Adipocyte (in vitro differentiated cells): ENCODE measurements around the gene PCGF3.

Experiments used
- DNase-seq: peaks from one replicate; pipeline ENCODE4 v3.0.0-alpha.2; 2015; ENCODE audit warnings: low read depth
- H3K27me3 ChIP-seq: replicated peaks from 2 replicates; pipeline ENCODE4 v1.7.0; 2013; ENCODE audit warnings: mild to moderate bottlenecking, low read length, moderate library complexity; ENCODE audit not compliant: control insufficient read depth, insufficient read depth
- H3K36me3 ChIP-seq: 2 replicates; pipeline ENCODE4 v1.7.0; 2013; ENCODE audit warnings: low read length, mild to moderate bottlenecking, moderate library complexity; ENCODE audit not compliant: control insufficient read depth, insufficient read depth, severe bottlenecking
- H3K4me1 ChIP-seq: 2 replicates; pipeline ENCODE4 v1.7.0; 2013; ENCODE audit warnings: mild to moderate bottlenecking, low read length, moderate library complexity; ENCODE audit not compliant: control insufficient read depth, insufficient read depth
- H3K4me3 ChIP-seq: 2 replicates; pipeline ENCODE4 v1.7.0; 2013; ENCODE audit warnings: mild to moderate bottlenecking, low read length, moderate library complexity
- H3K9ac ChIP-seq: 2 replicates; pipeline ENCODE4 v1.7.0; 2013; ENCODE audit warnings: mild to moderate bottlenecking, low read length, moderate library complexity
- H3K9me3 ChIP-seq: 2 replicates; pipeline ENCODE4 v1.7.0; 2013; ENCODE audit warnings: mild to moderate bottlenecking, low read length, moderate library complexity; ENCODE audit not compliant: control insufficient read depth

Gene PCGF3, protein sequence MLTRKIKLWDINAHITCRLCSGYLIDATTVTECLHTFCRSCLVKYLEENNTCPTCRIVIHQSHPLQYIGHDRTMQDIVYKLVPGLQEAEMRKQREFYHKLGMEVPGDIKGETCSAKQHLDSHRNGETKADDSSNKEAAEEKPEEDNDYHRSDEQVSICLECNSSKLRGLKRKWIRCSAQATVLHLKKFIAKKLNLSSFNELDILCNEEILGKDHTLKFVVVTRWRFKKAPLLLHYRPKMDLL

DNA sequence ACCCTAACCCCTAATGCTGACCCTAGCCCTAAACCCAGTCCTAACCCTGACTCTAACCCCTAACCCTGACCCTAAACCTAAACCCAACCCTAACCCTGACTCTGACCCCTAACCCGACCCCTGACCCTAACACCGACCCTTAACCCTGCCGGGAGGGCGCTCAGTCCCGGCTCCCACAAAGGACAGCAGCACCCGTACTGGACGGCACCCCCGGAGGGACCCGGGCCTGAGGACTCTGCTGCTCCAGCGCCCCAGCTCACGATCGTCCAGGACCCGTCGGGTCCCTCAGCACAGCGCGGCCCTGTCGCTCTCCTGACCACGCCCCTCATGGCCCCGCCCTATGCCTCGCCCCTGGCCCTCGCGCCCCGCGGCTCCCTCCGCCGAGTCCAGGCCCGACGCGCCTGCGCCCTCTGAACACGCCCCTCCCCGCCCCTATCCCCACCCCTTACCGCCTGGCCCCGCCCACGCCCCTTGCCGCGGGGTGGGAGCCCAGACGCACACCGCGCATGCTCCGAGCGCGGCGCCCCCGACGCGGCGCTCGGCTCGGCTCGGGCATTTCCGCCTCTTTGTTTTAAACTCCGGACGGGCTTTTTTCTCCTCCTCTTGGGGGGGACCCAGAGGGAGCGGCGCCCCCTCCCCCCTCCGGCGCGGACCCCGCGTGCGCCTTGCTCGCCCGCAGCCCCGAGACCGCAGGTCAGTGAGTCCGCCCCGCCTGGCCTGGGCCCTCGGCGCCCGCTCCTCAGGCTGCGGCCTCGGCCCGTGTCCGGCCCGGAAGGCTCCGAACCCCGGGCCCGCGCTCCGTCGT is at the start of gene PCGF3:
PCGF3 (plus strand) TSS at position 555 of the 805 bp plus-strand sequence. CDS start 27,849 bp downstream, outside the sequence.
- peak within 1 kb of the TSS; percentile 100 for H3K9ac ChIP-seq
- DNase-seq: peak; percentile 99
- peaks cover 23% of the 10 kb centered on the region for H3K4me1 ChIP-seq
- peak within 1 kb of the TSS; percentile 96 for H3K4me3 ChIP-seq
- no peaks in the 10 kb centered on the region for H3K27me3 ChIP-seq
- no peaks in the 10 kb centered on the region for H3K36me3 ChIP-seq
- H3K9me3 ChIP-seq: no peaks in the 10 kb centered on the region

DNA sequence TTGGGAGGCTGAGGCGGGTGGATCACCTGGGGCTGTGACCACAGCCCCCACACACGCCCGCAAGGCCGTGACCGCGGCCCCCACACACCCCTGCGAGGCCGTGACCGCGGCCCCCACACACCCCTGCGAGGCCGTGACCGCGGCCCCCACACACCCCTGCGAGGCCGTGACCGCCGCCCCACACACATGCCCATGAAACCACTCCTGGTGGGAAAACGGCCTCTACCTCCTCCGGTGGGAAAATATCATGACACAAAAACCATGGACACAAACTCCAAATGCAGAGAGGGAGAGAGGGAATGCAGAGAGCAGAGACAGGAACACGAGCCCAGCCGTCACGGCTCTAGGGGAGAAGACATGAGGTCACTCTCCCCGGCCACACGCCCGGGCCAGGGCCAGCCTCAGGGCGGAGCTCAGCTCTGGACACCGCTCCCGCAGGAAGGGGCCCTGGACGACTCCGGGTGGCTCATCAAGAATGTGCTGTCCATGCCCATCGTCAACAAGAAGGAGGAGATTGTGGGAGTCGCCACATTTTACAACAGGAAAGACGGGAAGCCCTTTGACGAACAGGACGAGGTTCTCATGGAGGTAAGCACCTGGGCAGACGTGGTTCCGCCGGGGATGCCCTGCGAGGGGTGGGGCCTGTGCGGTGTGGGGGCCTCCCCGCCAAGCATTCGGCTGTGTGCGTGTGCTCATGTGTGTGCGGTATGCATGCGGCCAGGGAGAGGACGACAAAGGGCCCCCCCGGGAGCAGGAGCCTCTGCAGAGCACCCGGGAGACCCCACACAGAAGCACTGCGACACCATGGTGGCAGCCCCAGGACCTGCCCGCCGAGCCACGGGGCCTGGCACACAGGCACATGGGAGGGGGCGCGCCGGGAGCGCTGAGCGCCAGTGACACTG is 48.9 kb upstream of the PCGF3 start:
- Histone ChIP-seq H3K27me3 (peaks cover 23% of the 10 kb centered on the region), H3K4me1 (peaks cover 5% of the 10 kb centered on the region), H3K4me3 (no peak overlapping the region), H3K9ac (no peak overlapping the region), H3K9me3 (no peaks in the 10 kb centered on the region), H3K36me3 (no peaks in the 10 kb centered on the region)
- no peak for DNase-seq

DNA sequence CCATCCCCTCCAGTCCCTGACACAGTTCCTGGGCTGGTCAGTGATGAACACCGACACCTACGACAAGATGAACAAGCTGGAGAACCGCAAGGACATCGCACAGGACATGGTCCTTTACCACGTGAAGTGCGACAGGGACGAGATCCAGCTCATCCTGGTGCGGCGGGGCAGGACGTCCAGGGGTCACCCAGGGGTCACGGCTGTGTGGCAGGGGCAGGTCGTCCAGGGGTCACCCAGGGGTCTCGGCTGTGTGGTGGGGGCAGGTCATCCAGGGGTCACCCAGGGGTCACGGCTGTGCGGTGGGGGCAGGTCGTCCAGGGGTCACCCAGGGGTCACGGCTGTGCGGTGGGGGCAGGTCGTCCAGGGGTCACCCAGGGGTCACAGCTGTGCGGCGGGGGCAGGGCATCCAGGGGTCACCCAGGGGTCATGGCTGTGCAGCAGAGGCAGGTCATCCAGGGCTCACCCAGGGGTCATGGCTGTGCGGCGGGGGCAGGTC is 48.2 kb upstream of the PCGF3 start:
- peak; percentile 20 for DNase-seq
- H3K4me1 ChIP-seq: peaks cover 5% of the 10 kb centered on the region

GRCh38 chr4:657834-658667 is 47.6 kb upstream of the PCGF3 start:
- no peak overlapping the region for H3K9ac ChIP-seq
- peaks cover 23% of the 10 kb centered on the region for H3K27me3 ChIP-seq
- no peaks in the 10 kb centered on the region for H3K9me3 ChIP-seq
- H3K4me1 ChIP-seq: peaks cover 5% of the 10 kb centered on the region
- no peak overlapping the region for H3K4me3 ChIP-seq
- no peak for DNase-seq
- no peaks in the 10 kb centered on the region for H3K36me3 ChIP-seq

More for the DNA sequence above, 48.2 kb upstream of the PCGF3 start:
- H3K9ac ChIP-seq: no peak overlapping the region
- no peaks in the 10 kb centered on the region for H3K36me3 ChIP-seq
- H3K4me3 ChIP-seq: no peak overlapping the region
- no peaks in the 10 kb centered on the region for H3K9me3 ChIP-seq
- H3K27me3 ChIP-seq: peaks cover 26% of the 10 kb centered on the region

DNA sequence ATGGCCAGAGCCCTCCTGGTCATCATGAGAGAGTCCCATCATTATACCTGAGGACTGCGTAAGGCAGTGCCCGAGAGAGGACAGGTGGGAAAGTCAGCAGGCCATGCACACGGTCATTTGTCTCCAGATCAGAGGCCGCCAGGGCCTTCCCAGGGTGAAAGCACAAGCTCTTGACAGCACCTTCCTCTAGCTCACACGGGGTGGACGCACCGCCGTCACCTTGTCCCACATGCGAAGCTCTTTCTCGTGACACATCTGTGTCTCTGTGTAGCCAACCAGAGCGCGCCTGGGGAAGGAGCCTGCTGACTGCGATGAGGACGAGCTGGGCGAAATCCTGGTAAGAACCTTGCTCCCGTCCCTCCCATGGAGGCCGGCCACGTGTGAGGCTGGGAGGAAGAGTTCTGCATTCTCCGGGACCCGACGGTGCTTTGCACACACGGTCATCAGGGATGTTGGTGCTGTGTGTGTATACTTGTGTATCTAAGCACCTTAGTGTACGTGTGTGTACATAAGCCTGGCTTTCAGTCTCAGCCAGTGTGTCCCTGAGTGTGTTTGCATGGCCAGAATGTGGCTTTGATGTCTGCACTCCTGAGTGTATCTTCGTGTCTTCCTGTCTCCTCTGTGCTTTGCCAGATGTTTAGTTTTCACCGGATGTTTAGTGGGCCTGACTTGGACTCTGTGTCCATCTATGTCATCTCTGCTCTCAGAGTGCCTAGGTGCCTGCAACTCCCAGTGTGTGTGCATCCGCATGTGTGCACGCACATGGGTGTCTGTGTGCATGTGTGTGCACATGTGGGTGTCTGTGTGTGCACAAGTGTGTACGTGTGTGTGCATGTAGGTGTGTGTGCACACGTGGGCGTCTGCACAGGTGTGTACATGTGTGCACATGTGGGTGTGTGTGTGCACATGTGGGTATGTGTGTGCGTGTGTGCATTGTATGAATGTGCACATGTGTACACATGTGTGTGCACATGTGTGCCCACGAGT is 46.7 kb upstream of the PCGF3 start:
- no peak overlapping the region for H3K9ac ChIP-seq
- H3K4me3 ChIP-seq: no peak overlapping the region
- H3K36me3 ChIP-seq: no peaks in the 10 kb centered on the region
- H3K27me3 ChIP-seq: peaks cover 27% of the 10 kb centered on the region
- no peak for DNase-seq
- no peaks in the 10 kb centered on the region for H3K9me3 ChIP-seq
- peaks cover 5% of the 10 kb centered on the region for H3K4me1 ChIP-seq

GRCh38 chr4:659851-660250 is 45.8 kb upstream of the PCGF3 start:
- H3K27me3 ChIP-seq: peaks cover 24% of the 10 kb centered on the region
- DNase-seq: no peak
- no peak overlapping the region for H3K4me3 ChIP-seq
- no peak overlapping the region for H3K9ac ChIP-seq
- H3K4me1 ChIP-seq: peaks cover 5% of the 10 kb centered on the region
- H3K36me3 ChIP-seq: no peaks in the 10 kb centered on the region
- no peaks in the 10 kb centered on the region for H3K9me3 ChIP-seq

- H3K27me3 ChIP-seq: peaks cover 27% of the 10 kb centered on the region
- no peak overlapping the region for H3K4me3 ChIP-seq
- no peak overlapping the region for H3K9ac ChIP-seq
- no peaks in the 10 kb centered on the region for H3K9me3 ChIP-seq
- peaks cover 3% of the 10 kb centered on the region for H3K4me1 ChIP-seq
- H3K36me3 ChIP-seq: no peaks in the 10 kb centered on the region
- no peak for DNase-seq
Observed at GRCh38 chr4:660401-660800, 45.2 kb upstream of the PCGF3 start.

GRCh38 chr4:661231-661630 is 44.4 kb upstream of the PCGF3 start:
- no peak overlapping the region for H3K9ac ChIP-seq
- no peaks in the 10 kb centered on the region for H3K9me3 ChIP-seq
- peaks cover 3% of the 10 kb centered on the region for H3K4me1 ChIP-seq
- H3K4me3 ChIP-seq: no peak overlapping the region
- DNase-seq: no peak
- no peaks in the 10 kb centered on the region for H3K36me3 ChIP-seq
- H3K27me3 ChIP-seq: peaks cover 24% of the 10 kb centered on the region

DNA sequence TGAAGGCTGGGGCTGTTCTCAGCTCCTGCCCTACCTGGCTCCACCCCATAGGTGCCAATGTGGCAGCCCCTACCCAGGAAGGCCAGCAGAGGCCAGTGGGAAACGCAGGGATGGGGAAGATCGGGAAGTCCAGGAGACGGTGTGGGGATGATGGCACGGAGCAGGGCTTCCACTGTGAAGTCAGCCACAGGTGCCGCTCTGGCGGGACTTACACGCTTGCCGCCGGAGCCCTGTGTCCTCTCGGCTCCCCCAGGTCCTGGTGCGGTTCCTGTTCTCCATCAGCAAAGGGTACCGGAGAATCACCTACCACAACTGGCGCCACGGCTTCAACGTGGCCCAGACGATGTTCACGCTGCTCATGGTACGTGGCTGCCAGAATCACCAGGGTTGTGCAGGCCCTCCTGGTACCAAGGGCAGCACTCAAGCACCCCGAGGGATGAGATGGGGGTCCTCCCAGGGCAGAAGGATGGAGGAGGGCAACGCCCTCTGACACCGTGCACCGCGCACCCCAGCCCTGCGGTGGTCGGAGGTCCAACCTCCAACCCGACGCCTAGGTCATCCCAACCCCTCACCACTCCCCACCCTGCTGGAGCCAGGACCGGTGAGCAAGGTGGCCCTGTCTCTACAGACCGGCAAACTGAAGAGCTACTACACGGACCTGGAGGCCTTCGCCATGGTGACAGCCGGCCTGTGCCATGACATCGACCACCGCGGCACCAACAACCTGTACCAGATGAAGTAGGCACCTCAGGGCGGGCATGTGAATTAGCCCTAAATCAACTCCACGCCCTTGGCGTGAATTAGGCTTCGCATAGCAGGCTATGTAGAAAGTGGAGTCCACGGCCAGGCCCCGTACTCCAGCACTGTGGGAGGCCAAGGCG is 43.5 kb upstream of the PCGF3 start:
- Histone ChIP-seq H3K9ac (no peak overlapping the region), H3K9me3 (no peaks in the 10 kb centered on the region), H3K27me3 (peaks cover 28% of the 10 kb centered on the region), H3K36me3 (no peaks in the 10 kb centered on the region), H3K4me3 (no peak overlapping the region), H3K4me1 (no peaks in the 10 kb centered on the region)
- DNase-seq: no peak
